PC-3 (cell line): ENCODE measurements around the gene HARS1. TPM values are rescaled to one million over a fixed set of nuclear protein-coding genes. Genes with fewer than 3 reads are reported as not detected.
A peak's percentile ranks its signal among the peaks of the same experiment; 100 is the strongest.

Experiments used
- ATAC-seq: fragments of 200-7000 bp; cut with Tn5 transposase; 2 replicates; pipeline ENCODE4 v1.9.1; 2020; ENCODE audit warnings: mild to moderate bottlenecking, moderate library complexity
- BruUV-seq: library from RNA; stranded (reverse); fragments of 400-500 nt; replicated peaks from 2 replicates; lab custom pipeline; 2021; lab: Mats Ljungman, UMichigan
- CTCF ChIA-PET: fragments of 300-600 bp; sonication (Branson Sonifier 250); formaldehyde crosslinking; loops from one replicate; lab custom pipeline; 2022; ENCODE audit warnings: antibody characterized with exemption; lab: Charles Lee
- POLR2A ChIA-PET: fragments of 300-600 bp; sonication (Branson Sonifier 250); formaldehyde crosslinking; loops from one replicate; lab custom pipeline; 2022; ENCODE audit warnings: antibody characterized with exemption; ENCODE audit not compliant: unreplicated experiment; lab: Charles Lee
- DNase-seq: peaks from one replicate; pipeline ENCODE4 v3.0.0-alpha.2; 2015
- H2AFZ ChIP-seq: fragments of 300-600 bp; sonication (generic); 2 replicates; pipeline ENCODE4 v1.6.0; 2016; ENCODE audit warnings: antibody characterized with exemption, low read length
- H3F3A ChIP-seq: fragments of 300-600 bp; sonication (generic); one replicate; pipeline ENCODE4 v1.6.0; 2017; ENCODE audit warnings: antibody characterized with exemption, low read length, control low read depth, mild to moderate bottlenecking; ENCODE audit not compliant: unreplicated experiment
- H3K27ac ChIP-seq: fragments of 300-600 bp; sonication (generic); 2 replicates; pipeline ENCODE4 v1.5.1; 2016; ENCODE audit warnings: mild to moderate bottlenecking, low read length
- H3K27me3 ChIP-seq: fragments of 300-600 bp; sonication (generic); 2 replicates; pipeline ENCODE4 v1.6.1; 2016; ENCODE audit warnings: low read length, mixed read lengths
- H3K36me3 ChIP-seq: fragments of 300-600 bp; sonication (generic); 2 replicates; pipeline ENCODE4 v1.6.1; 2016; ENCODE audit warnings: low read depth, mixed run types, low read length, mixed read lengths
- H3K4me1 ChIP-seq: fragments of 300-600 bp; sonication (generic); 2 replicates; pipeline ENCODE4 v1.5.1; 2016; ENCODE audit warnings: low read length; ENCODE audit not compliant: insufficient read depth
- H3K4me2 ChIP-seq: fragments of 300-600 bp; sonication (generic); 2 replicates; pipeline ENCODE4 v1.6.0; 2016; ENCODE audit warnings: low read length
- H3K4me3 ChIP-seq: fragments of 300-600 bp; sonication (generic); 2 replicates; pipeline ENCODE4 v1.5.1; 2016; ENCODE audit warnings: mild to moderate bottlenecking, low read length, mixed read lengths
- H3K79me2 ChIP-seq: fragments of 300-600 bp; sonication (generic); 2 replicates; pipeline ENCODE4 v1.6.1; 2017; ENCODE audit warnings: low read length, mixed read lengths
- H3K9ac ChIP-seq: fragments of 300-600 bp; sonication (generic); 2 replicates; pipeline ENCODE4 v1.6.0; 2016; ENCODE audit warnings: mild to moderate bottlenecking, low read length
- H3K9me2 ChIP-seq: fragments of 300-600 bp; sonication (generic); replicated peaks from 2 replicates; pipeline ENCODE4 v1.6.1; 2016; ENCODE audit warnings: mixed run types, low read length, mixed read lengths
- H3K9me3 ChIP-seq: fragments of 300-600 bp; sonication (generic); 2 replicates; pipeline ENCODE4 v1.6.1; 2016; ENCODE audit warnings: low read length, mixed read lengths
- H4K20me1 ChIP-seq: fragments of 300-600 bp; sonication (generic); 2 replicates; pipeline ENCODE4 v1.6.1; 2016; ENCODE audit warnings: low read length, mixed read lengths
- CTCF ChIP-seq: fragments of 300-600 bp; sonication (generic); conservative IDR thresholded peaks from 2 replicates; pipeline ENCODE4 v1.5.1; 2017; ENCODE audit warnings: antibody characterized with exemption, low read depth, mild to moderate bottlenecking, low read length
- EZH2 ChIP-seq: fragments of 300-600 bp; sonication (generic); IDR thresholded peaks from one replicate; pipeline ENCODE4 v1.6.1; 2017; ENCODE audit warnings: antibody characterized with exemption, mild to moderate bottlenecking, low read length; ENCODE audit not compliant: unreplicated experiment
- EZH2phosphoT487 ChIP-seq: fragments of 300-600 bp; sonication (generic); IDR thresholded peaks from 2 replicates; pipeline ENCODE4 v1.6.1; 2018; ENCODE audit warnings: mild to moderate bottlenecking, antibody characterized with exemption, low read length, borderline replicate concordance
- intact Hi-C: fragments of 100-400 bp; cut with micrococcal nuclease; formaldehyde crosslinking; loops from 2 replicates; pipeline ENCODE4 v1.9.0; 2023
- total RNA-seq: library from RNA; depleted of rRNA; stranded (reverse); fragments of >200 nt; gene quantifications from 2 replicates; pipeline ENCODE4 v1.2.3, GENCODE V29; 2014

HARS1 gene
- total RNA-seq, 1 experiment from 2014 or later, result 87.1 TPM

DNA sequence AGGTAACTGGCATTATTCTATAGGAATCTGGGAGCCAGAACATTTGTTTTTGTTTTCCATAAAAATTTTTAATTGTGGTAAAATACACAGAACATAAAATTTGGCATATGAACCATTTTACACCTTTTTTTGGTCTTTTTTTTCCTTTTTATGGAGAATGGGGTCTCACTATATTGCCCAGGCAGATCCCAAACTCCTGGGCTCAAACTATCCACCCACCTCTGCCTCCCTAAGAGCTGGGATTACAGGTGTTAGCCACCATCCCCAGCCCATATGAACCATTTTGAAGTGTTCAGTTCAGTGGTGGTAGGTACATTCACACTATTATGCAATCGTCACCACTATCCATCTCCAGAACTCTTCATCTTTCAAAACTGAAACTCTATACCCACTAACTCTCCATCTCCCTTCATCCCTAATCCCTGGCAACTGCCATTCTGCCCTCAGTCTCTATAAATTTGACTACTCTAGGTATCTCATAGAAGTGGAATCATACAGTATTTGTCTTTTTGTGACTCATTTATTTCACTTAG lies 22.5 kb upstream of the HARS1 start:
- Histone ChIP-seq H3K27me3 (no peaks in the 10 kb centered on the region), H3K27ac (no peak overlapping the region), H3K4me2 (no peak overlapping the region), H3K9me2 (no peaks in the 10 kb centered on the region), H3K79me2 (no peaks in the 10 kb centered on the region), H3K36me3 (no peaks in the 10 kb centered on the region), H3K9ac (no peak overlapping the region), H2AFZ (no peak overlapping the region), H3F3A (peaks cover 8% of the 10 kb centered on the region), H3K4me3 (no peak overlapping the region), H3K4me1 (peaks cover 8% of the 10 kb centered on the region; the same call in 1 of the 2 replicates), H3K9me3 (no peaks in the 10 kb centered on the region), H4K20me1 (no peaks in the 10 kb centered on the region)
- intact Hi-C loops, result loop anchor here (10.0 kb wide), 1 partner anchor 169 kb away; the partner anchor contains the start of gene EIF4EBP3
- ATAC-seq (no peak), DNase-seq (no peak)
- TF ChIP-seq EZH2phosphoT487 (no peak), EZH2 (no peak), CTCF (no peak)
- ChIA-PET POLR2A (no interaction called here), CTCF (no interaction called here)
- no TSS peak for BruUV-seq

DNA sequence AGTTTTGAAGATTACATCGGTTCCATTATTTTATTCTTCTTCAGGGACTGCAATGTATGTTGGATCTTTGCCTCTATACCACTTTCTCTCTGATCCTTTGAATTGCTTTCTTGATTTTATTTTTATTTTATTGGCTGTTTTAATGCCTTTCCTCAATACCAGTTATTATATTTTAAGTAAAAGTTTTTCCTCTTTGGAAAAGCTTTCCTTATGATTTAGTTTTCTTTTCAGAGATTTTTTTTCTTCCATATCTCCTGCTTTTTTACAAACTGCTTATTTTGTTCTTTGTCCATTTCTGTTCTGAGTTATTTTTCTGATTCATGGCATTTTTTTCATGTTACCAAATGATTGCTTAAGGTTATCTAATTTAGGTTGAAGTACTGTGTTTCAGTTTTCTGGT lies 20.6 kb upstream of the HARS1 start:
- CTCF ChIA-PET, result interaction anchor here (0.9 kb wide), 1 partner anchor 8 kb away, joined by 4 read pairs; no protein-coding TSS in a partner anchor
- no peak for DNase-seq
- H3K9me3 ChIP-seq, result no peaks in the 10 kb centered on the region
- BruUV-seq, result no TSS peak
- H3K27ac ChIP-seq, result 0 out of 2 replicates have a peak overlapping the region, but pooled peaks have one; percentile 85
- no peak overlapping the region for H3K9ac ChIP-seq
- H3K4me3 ChIP-seq, result peak overlapping the region; percentile 54
- H3F3A ChIP-seq, result peaks cover 8% of the 10 kb centered on the region
- ATAC-seq, result no peak
- H4K20me1 ChIP-seq, result no peaks in the 10 kb centered on the region
- no peaks in the 10 kb centered on the region; the same call in 1 of the 2 replicates for H3K36me3 ChIP-seq
- POLR2A ChIA-PET, result interaction anchor here (0.5 to 1.3 kb wide), 2 partner anchors 12 to 1440 kb away, joined by 3 to 8 read pairs; partner anchors contain the start of gene ZMAT2
- no peaks in the 10 kb centered on the region for H3K27me3 ChIP-seq
- no peaks in the 10 kb centered on the region for H3K79me2 ChIP-seq
- H3K4me2 ChIP-seq, result peak overlapping the region; percentile 77
- H2AFZ ChIP-seq, result no peak overlapping the region
- TF ChIP-seq EZH2phosphoT487 (no peak), CTCF (no peak), EZH2 (no peak)
- H3K4me1 ChIP-seq, result peaks cover 8% of the 10 kb centered on the region; the same call in 1 of the 2 replicates
- H3K9me2 ChIP-seq, result no peaks in the 10 kb centered on the region
- intact Hi-C loops, result loop anchor here (1.0 to 10.0 kb wide), 3 partner anchors 8 to 167 kb away; partner anchors contain the start of genes EIF4EBP3, IK and NDUFA2
